GM21737 (cell line): ENCODE data around the gene THADA.
A peak's percentile ranks its signal among the peaks of the same experiment; 100 is the strongest.

Experiments
- ATAC-seq: cut with Tn5 transposase; IDR thresholded peaks from one replicate; pipeline ENCODE4 v1.9.1; 2021; ENCODE audit warnings: mild to moderate bottlenecking, moderate library complexity; ENCODE audit not compliant: unreplicated experiment

THADA gene

DNA sequence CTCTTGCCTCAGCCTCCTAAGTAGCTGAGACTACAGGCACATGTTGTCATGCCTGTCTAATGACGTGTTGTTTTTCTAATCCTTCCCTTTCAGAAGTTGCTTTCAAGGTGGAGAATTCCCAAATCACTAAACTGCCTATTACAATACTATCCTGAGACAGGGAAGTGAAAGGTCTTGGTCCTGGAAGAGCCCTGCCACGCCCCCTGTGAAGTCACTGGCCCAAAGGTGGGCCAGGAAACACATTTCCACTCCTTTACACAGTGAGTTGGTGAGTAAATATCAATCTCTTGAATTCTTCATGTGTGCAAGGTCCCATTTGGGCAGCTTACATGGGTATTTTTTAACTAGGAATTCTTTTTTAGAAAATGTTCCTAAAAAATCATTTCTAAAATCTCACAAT, 150.1 kb downstream of the THADA start:
- ATAC-seq = no peak

DNA sequence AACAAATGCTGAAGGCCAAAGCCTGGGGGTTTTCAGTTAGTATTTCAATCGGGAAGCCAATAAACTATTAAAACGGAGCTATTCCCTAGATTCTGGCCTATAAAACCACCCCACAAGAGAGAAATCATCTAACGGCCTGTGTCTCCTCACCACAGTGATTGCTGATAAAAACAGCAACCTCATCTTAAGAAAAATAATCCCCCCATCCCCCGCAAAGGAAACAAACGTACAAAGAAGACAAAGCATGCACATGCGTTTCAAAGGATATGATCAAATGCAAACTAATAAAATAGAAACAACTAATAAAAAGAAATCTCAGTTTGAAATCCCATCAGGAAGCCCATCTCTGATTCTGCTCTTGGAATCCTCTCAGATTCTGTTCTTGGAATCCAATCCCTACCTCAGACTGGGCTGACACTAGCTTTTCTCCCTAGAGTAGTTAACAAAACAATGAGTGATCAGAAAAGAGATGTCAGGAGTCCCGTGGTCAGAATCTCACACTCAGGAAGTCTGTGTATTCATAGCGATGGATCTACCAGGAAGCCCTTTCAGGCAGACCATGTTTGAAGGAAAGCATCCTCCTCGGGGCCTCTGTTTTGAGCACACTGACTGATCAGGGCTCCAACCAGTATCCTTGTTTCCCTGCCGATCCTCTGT, 150.7 kb downstream of the THADA start:
- ATAC-seq = no peak

DNA sequence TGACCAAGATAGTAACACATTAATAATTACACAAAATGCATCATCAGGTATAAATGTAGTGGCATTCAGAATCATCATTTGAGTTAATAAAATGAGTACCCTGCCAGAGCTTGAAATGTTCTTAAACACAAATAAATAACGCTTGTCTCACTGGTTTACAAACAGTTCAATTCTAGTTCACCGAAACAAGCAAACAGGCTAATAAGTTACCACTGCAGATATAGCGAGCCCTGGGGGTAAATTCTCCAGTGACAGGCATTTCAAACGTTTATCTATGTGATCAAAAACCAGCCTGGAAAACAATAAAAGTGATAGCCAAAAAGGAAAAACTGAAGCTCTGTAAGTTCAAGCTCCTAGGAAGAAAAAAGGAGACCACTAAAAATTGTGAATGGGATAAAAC, 152.6 kb downstream of the THADA start:
- no peak for ATAC-seq

- ATAC-seq = no peak
These were observed 154.6 kb downstream of the THADA start for GRCh38 chr2:43441195-43441594.

- ATAC-seq = no peak
These were observed 156.8 kb downstream of the THADA start for GRCh38 chr2:43438858-43439655.

DNA sequence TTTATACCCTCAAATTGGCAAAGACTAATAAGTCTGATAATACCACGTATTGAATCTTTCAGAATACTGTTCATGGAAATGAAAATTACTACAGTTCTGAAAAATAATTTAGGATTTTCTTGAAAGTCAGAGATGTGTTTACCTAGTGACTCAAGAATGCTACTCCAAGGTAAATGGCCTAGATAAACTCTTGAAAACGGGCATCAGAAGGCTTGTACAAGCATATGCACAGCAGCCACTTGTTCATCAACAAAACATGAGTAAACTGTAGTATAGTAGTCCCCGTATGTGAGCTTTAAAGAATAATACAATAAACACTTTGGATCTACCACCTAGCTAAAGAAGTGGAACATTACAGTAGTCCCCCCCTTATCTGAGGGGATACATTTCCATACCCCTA, 157.5 kb downstream of the THADA start:
- no peak for ATAC-seq

- ATAC-seq = no peak
These were observed 158.5 kb downstream of the THADA start for GRCh38 chr2:43437363-43437762.

- ATAC-seq = no peak
These were observed 159.4 kb downstream of the THADA start for GRCh38 chr2:43436431-43436830.

- ATAC-seq = no peak
These were observed 160.1 kb downstream of the THADA start for GRCh38 chr2:43435746-43436145.

- ATAC-seq = no peak
These were observed 165.3 kb downstream of the THADA start for GRCh38 chr2:43430489-43430888.

GRCh38 chr2:43429369-43429768, 166.5 kb downstream of the THADA start:
- no peak for ATAC-seq

- peak; percentile 4 for ATAC-seq
These were observed 168.8 kb downstream of the THADA start for GRCh38 chr2:43427032-43427424.

DNA sequence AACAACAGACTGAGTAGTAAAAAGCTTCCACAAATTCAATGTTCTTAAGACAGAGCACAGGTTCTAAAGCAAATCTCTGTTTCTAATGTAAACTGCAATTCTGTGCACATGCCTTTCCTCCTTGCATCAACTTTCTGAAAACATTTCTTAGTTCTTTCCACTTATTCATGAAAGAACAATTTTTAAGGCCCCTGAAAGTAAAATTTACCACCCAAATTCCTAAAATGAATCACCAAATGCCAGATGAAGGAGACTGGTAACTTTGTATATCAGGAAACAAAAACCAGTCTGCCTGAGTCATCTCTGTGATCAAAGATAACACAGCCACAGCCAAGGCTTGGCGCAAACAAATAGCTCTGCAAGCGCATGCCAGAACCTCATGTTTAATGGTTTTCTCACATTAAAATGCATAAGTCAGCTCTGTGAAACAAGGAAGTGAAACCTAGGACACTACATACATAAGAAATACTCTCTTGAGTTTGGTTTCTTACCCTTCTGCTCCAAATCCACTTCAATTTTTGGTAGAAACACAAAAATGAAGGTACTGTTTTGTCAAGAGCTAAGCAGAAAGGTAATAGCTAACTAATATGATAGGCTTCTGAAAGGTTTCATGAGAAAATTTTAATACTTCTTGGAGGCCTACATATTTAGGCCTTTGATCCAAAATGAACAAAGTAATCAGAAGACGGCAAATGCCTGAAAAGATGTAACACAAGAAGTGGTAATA, 169.4 kb downstream of the THADA start:
- peak; percentile 86 for ATAC-seq

- ATAC-seq = no peak
These were observed 170.2 kb downstream of the THADA start for GRCh38 chr2:43425659-43426058.

DNA sequence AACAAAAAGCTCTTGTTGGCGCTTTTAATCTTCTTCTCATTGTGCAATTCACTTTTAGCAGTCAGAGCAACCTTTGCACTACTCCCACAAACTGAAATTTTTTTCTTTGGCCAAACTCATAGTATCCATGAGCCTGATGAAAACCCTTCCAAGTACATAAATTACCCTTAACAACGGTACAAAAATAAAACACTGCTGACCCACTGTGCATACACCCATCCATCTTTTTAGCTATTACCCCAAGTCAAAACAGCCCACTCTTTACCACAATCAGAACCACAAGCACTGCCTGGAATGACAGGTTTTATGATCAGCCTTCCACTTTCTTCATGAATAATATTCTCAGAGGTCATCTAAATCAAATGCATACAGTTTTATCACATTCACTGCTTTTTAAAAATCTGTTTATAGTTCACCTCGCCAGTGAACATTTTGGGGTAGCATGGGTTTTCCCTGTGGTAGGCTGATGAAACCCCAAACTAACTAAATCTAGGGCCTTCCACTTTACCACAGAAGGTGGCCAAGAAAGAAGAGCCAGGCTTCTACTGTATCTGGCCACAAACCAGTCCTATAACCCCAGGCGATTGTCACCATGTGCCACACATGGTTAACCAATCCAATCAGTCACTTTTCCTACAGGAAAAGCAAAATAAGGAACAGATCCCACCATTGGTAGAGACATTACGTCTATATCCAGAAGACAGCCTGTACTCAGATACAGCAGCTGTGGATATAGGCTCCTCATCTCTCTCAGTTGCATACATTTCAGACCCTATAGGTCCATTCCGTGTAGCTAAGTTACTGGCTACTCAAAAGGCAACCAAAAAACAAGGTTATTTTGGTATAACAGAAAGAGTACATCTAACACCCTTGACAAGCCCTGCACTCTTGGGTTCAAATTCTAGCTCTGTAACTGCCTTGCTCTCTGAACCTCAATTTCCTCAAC, 171.3 kb downstream of the THADA start:
- ATAC-seq = no peak

- no peak for ATAC-seq
These were observed 171.9 kb downstream of the THADA start for GRCh38 chr2:43423941-43424261.

GRCh38 chr2:43421194-43421593, 174.6 kb downstream of the THADA start:
- no peak for ATAC-seq

DNA sequence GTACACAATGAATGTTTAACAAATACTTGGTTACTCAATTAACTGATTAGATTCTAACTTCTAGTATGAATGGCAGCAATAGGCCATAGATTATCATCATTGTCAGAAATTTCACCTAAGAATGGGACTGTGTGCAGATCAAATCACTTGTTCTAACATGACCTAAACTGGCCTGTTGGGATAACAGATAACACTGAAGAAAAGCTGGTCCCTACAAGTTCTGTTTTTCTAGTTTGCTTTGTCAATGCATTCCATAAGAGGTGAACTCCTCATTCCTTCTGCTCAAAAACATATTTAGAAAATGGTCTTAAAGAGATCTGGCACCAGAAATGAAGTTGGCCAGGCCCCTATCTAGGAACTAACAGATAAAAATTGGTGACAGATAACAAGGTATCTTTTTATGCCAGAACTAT, 175.4 kb downstream of the THADA start:
- ATAC-seq = no peak

DNA sequence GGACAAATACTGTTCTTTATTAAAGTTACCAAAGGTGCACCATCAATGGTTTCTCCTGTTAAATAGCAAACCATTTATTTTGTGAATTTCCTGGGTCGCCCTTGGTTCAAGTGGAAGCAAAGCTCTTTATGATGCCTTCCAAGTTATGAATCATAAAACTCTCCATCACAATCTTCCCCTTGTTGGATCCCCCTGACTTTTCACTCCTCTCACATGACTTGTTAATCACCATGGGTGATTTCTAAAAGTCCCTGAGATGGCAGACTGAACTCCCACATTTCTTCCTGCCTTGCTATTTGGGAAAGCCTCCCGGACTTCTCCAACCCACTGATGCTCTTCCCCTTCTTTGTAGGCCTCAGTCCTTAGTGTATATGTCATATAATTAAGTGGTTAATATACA, 176.0 kb downstream of the THADA start:
- no peak for ATAC-seq

DNA sequence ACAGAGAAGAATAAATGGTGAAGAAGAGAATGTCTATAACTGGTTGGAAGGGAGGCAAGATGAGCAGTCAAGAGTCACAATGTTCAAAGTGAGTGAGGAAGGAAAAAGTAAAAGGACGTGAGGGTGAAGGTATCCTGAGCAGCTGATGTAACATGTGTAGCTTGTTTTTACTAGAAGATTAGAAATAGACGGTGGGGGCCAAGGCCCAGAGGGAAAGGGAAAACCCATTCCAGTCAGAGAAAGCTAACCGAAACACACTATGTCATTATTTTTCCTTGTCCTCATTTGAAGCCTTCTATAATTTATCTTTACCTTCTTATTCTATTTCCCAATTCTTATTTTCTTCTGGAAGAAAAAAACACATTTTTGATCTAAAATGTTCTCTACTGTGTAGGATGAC, 176.6 kb downstream of the THADA start:
- no peak for ATAC-seq

- ATAC-seq = no peak
These were observed 177.2 kb downstream of the THADA start for GRCh38 chr2:43418680-43419079.
